SK-N-SH (cell line): ENCODE measurements around the gene RB1. TPM values are rescaled to one million over a fixed set of nuclear protein-coding genes. Genes with fewer than 3 reads are reported as not detected.

Source experiments
- CTCF ChIA-PET: fragments of 300-600, 350-600 bp; formaldehyde crosslinking; extraction: SDS; loops from one replicate; lab custom pipeline; 2021; lab: Yijun Ruan, JAX
- POLR2A ChIA-PET: fragments of 350-600 bp; sonication (Branson Sonifier 250); formaldehyde crosslinking; extraction: SDS; loops from one replicate; lab custom pipeline; 2020; ENCODE audit warnings: antibody characterized with exemption, inconsistent platforms; lab: Yijun Ruan, JAX
- DNase-seq: peaks from one replicate; pipeline ENCODE4 v3.0.0; 2012
- H2AFZ ChIP-seq: fragments of 200-600 bp; sonication (generic); 2 replicates; pipeline ENCODE4 v1.8.1; 2016; ENCODE audit warnings: antibody characterized with exemption, mild to moderate bottlenecking, low read depth
- H3F3A ChIP-seq: fragments of 200-600 bp; sonication (generic); replicated peaks from 2 replicates; pipeline ENCODE3; 2016; ENCODE audit warnings: antibody characterized with exemption, mild to moderate bottlenecking; ENCODE audit not compliant: insufficient read depth
- H3K27ac ChIP-seq, 2 experiments: fragments of 200-500 bp in 1 of 2; fragments of 200-600 bp in 1 of 2; sonication (Bioruptor generic) in 1 of 2; sonication (generic), shearing (Covaris generic) in 1 of 2; 2 replicates each; pipeline versions ENCODE4 v1.5.1 to v1.6.1; 2014 to 2016; ENCODE audit warnings: low read depth in 2 of 2, inconsistent platforms in 1 of 2, low read length in 1 of 2, mild to moderate bottlenecking in 1 of 2, mixed read lengths in 1 of 2
- H3K27me3 ChIP-seq: fragments of 200-600 bp; sonication (generic), shearing (Covaris generic); 2 replicates; pipeline ENCODE4 v1.6.1; 2016; ENCODE audit warnings: mixed run types; ENCODE audit not compliant: insufficient read depth
- H3K36me3 ChIP-seq, 2 experiments: fragments of 200-500 bp in 1 of 2; fragments of 200-600 bp in 1 of 2; sonication (Bioruptor generic) in 1 of 2; sonication (generic) in 1 of 2; replicated peaks in 1 of 2; 2 replicates each; pipeline versions ENCODE3 to v1.5.1; 2014 to 2016; ENCODE audit warnings: low read length in 1 of 2, mild to moderate bottlenecking in 1 of 2; ENCODE audit not compliant: insufficient read depth in 2 of 2, control insufficient read depth in 1 of 2
- H3K4me1 ChIP-seq, 2 experiments: fragments of 200-500 bp in 1 of 2; fragments of 200-600 bp in 1 of 2; sonication (Bioruptor generic) in 1 of 2; sonication (generic), shearing (Covaris generic) in 1 of 2; 2 replicates each; pipeline versions ENCODE4 v1.5.1 to v1.6.1; 2014 to 2016; ENCODE audit warnings: low read depth in 1 of 2, low read length in 1 of 2, mixed run types in 1 of 2; ENCODE audit not compliant: insufficient read depth in 2 of 2, control insufficient read depth in 1 of 2
- H3K4me2 ChIP-seq: fragments of 200-600 bp; sonication (generic), shearing (Covaris generic); 2 replicates; pipeline ENCODE4 v1.6.1; 2017; ENCODE audit warnings: mixed run types
- H3K4me3 ChIP-seq, 2 experiments: fragments of 200-500 bp in 1 of 2; fragments of 200-600 bp in 1 of 2; sonication (Bioruptor generic) in 1 of 2; sonication (generic), shearing (Covaris generic) in 1 of 2; 2 replicates each; pipeline versions ENCODE4 v1.5.1 to v1.8.1; 2014 to 2016; ENCODE audit warnings: low read depth in 2 of 2, inconsistent platforms in 1 of 2, low read length in 1 of 2, mild to moderate bottlenecking in 1 of 2, mixed read lengths in 1 of 2, moderate library complexity in 1 of 2
- H3K79me2 ChIP-seq: fragments of 200-600 bp; sonication (generic); 2 replicates; pipeline ENCODE4 v1.8.1; 2017; ENCODE audit warnings: mild to moderate bottlenecking; ENCODE audit not compliant: insufficient read depth
- H3K9ac ChIP-seq: fragments of 200-600 bp; sonication (generic); 2 replicates; pipeline ENCODE4 v1.6.1; 2017; ENCODE audit warnings: mixed run types
- H3K9me2 ChIP-seq: fragments of 200-600 bp; sonication (generic); 2 replicates; pipeline ENCODE4 v1.6.1; 2017; ENCODE audit warnings: mixed run types
- H3K9me3 ChIP-seq: fragments of 200-600 bp; sonication (generic); 2 replicates; pipeline ENCODE4 v1.6.1; 2017; ENCODE audit warnings: mixed run types, mild to moderate bottlenecking, moderate library complexity
- H4K20me1 ChIP-seq: fragments of 200-600 bp; sonication (generic); 2 replicates; pipeline ENCODE4 v1.6.1; 2017; ENCODE audit warnings: mild to moderate bottlenecking, mixed run types; ENCODE audit not compliant: insufficient read depth
- ELF1 ChIP-seq: IDR thresholded peaks from 2 replicates; pipeline ENCODE4 v1.4.0; 2012
- FOSL2 ChIP-seq: IDR thresholded peaks from 2 replicates; pipeline ENCODE4 v1.4.0; 2012; ENCODE audit warnings: low read depth, mild to moderate bottlenecking, moderate library complexity, borderline replicate concordance
- FOXM1 ChIP-seq: IDR thresholded peaks from 2 replicates; pipeline ENCODE4 v1.4.0; 2012; ENCODE audit warnings: low read depth, mild to moderate bottlenecking
- JUND ChIP-seq: IDR thresholded peaks from 2 replicates; pipeline ENCODE4 v1.4.0; 2012
- MXI1 ChIP-seq: IDR thresholded peaks from 2 replicates; pipeline ENCODE4 v1.6.1; 2012; ENCODE audit warnings: mild to moderate bottlenecking, low read depth, low read length, improper control_type of control experiment
- NFIC ChIP-seq: IDR thresholded peaks from 2 replicates; pipeline ENCODE4 v1.4.0; 2012; ENCODE audit warnings: borderline replicate concordance
- NRF1 ChIP-seq: IDR thresholded peaks from 2 replicates; pipeline ENCODE4 v1.6.1; 2012; ENCODE audit warnings: low read depth, mild to moderate bottlenecking, low read length
- RAD21 ChIP-seq: IDR thresholded peaks from 2 replicates; pipeline ENCODE4 v1.6.1; 2012; ENCODE audit warnings: mild to moderate bottlenecking, low read length
- RCOR1 ChIP-seq: fragments of 150-350 bp; IDR thresholded peaks from 2 replicates; pipeline ENCODE4 v1.6.1; 2017; ENCODE audit warnings: antibody characterized with exemption, low read length
- RXRA ChIP-seq: IDR thresholded peaks from 2 replicates; pipeline ENCODE4 v1.4.0; 2012; ENCODE audit warnings: low read depth, mild to moderate bottlenecking, borderline replicate concordance
- SMC3 ChIP-seq: IDR thresholded peaks from 2 replicates; pipeline ENCODE4 v1.6.1; 2012; ENCODE audit warnings: low read depth, low read length, improper control_type of control experiment
- TAF1 ChIP-seq: IDR thresholded peaks from 2 replicates; pipeline ENCODE4 v1.6.1; 2012; ENCODE audit warnings: low read depth, mild to moderate bottlenecking, low read length, moderate library complexity, borderline replicate concordance
- TCF12 ChIP-seq: IDR thresholded peaks from 2 replicates; pipeline ENCODE4 v1.4.0; 2012
- YY1 ChIP-seq: IDR thresholded peaks from 2 replicates; pipeline ENCODE4 v1.4.0; 2012; ENCODE audit warnings: low read depth, mild to moderate bottlenecking
- polyA plus RNA-seq, 3 experiments: library from polyadenylated mRNA; depleted of rRNA; stranded (reverse); fragments of >200 nt; gene quantifications; 2 replicates each; pipeline ENCODE4 v1.2.3, GENCODE V29; 2012
- TF ChIP-seq, protein P1 (sequence below): IDR thresholded peaks from 2 replicates; pipeline ENCODE4 v1.4.0; 2012; ENCODE audit warnings: low read depth, borderline replicate concordance
- TF ChIP-seq, protein P2 (sequence below): IDR thresholded peaks from 2 replicates; pipeline ENCODE4 v1.4.0; 2012; ENCODE audit warnings: low read depth
- TF ChIP-seq, protein P3 (sequence below): IDR thresholded peaks from 2 replicates; pipeline ENCODE4; 2012
- TF ChIP-seq, protein P4 (sequence below): fragments of 200-600 bp; sonication (generic); IDR thresholded peaks from 2 replicates; pipeline ENCODE4 v1.6.1; 2017; ENCODE audit warnings: antibody characterized with exemption, mild to moderate bottlenecking, moderate library complexity
- TF ChIP-seq, protein P5 (sequence below): fragments of 150-350 bp; IDR thresholded peaks from 2 replicates; pipeline ENCODE4 v1.6.1; 2017; ENCODE audit warnings: antibody characterized with exemption, low read length, low read depth, borderline replicate concordance
- TF ChIP-seq, protein P6 (sequence below): IDR thresholded peaks from 2 replicates; pipeline ENCODE4 v1.4.0; 2012; ENCODE audit warnings: low read depth, borderline replicate concordance

The RB1 gene
- polyA plus RNA-seq, 1 of the 3 experiments (the other 2 are of a cell fraction): 11.5 TPM

DNA sequence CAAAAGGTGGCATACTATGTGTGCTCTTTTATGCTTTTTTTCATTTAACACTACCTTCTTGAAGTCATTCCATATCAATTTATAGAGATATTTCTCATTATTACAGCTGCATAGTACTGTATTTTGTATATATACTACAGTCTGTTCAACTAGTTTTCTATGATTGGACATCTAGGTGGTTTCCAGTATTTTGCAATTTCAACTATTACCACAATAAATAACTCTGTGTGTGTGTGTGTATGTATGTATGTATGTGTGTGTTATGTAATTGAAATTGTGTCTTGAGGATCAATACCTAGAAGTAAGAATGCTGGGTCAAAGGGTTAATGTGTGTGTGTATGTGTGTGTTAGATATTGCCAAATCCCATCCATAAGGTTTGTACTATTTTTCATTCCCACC lies 102.3 kb downstream of the RB1 start:
- no peak for DNase-seq
- CTCF ChIA-PET: no interaction called here
- Histone ChIP-seq H3F3A (peaks cover 19% of the 10 kb centered on the region), H2AFZ (no peak overlapping the region), H3K27me3 (no peaks in the 10 kb centered on the region), H3K27ac (no peak overlapping the region), H3K4me3 (no peak overlapping the region), H3K9me3 (no peaks in the 10 kb centered on the region), H3K36me3 (peaks cover 3 to 16% of the 10 kb centered on the region in 2 experiments), H4K20me1 (no peaks in the 10 kb centered on the region), H3K9me2 (no peaks in the 10 kb centered on the region), H3K4me1 (peaks cover 0 to 7% of the 10 kb centered on the region in 2 experiments; a peak in 2 of 4 replicates), H3K9ac (no peak overlapping the region), H3K4me2 (no peak overlapping the region), H3K79me2 (no peaks in the 10 kb centered on the region)
- TF ChIP-seq MXI1 (no peak), RAD21 (no peak), FOSL2 (no peak), NFIC (no peak), JUND (no peak), YY1 (no peak), TCF12 (no peak), RCOR1 (no peak), ELF1 (no peak), TAF1 (no peak), RXRA (no peak), FOXM1 (no peak), NRF1 (no peak), SMC3 (no peak)
- TF ChIP-seq, protein P1, sequence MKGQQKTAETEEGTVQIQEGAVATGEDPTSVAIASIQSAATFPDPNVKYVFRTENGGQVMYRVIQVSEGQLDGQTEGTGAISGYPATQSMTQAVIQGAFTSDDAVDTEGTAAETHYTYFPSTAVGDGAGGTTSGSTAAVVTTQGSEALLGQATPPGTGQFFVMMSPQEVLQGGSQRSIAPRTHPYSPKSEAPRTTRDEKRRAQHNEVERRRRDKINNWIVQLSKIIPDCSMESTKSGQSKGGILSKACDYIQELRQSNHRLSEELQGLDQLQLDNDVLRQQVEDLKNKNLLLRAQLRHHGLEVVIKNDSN: no peak
- TF ChIP-seq, protein P2, sequence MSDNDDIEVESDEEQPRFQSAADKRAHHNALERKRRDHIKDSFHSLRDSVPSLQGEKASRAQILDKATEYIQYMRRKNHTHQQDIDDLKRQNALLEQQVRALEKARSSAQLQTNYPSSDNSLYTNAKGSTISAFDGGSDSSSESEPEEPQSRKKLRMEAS: no peak
- TF ChIP-seq, protein P3, sequence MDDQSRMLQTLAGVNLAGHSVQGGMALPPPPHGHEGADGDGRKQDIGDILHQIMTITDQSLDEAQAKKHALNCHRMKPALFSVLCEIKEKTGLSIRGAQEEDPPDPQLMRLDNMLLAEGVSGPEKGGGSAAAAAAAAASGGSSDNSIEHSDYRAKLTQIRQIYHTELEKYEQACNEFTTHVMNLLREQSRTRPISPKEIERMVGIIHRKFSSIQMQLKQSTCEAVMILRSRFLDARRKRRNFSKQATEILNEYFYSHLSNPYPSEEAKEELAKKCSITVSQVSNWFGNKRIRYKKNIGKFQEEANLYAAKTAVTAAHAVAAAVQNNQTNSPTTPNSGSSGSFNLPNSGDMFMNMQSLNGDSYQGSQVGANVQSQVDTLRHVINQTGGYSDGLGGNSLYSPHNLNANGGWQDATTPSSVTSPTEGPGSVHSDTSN: no peak
- TF ChIP-seq, protein P4, sequence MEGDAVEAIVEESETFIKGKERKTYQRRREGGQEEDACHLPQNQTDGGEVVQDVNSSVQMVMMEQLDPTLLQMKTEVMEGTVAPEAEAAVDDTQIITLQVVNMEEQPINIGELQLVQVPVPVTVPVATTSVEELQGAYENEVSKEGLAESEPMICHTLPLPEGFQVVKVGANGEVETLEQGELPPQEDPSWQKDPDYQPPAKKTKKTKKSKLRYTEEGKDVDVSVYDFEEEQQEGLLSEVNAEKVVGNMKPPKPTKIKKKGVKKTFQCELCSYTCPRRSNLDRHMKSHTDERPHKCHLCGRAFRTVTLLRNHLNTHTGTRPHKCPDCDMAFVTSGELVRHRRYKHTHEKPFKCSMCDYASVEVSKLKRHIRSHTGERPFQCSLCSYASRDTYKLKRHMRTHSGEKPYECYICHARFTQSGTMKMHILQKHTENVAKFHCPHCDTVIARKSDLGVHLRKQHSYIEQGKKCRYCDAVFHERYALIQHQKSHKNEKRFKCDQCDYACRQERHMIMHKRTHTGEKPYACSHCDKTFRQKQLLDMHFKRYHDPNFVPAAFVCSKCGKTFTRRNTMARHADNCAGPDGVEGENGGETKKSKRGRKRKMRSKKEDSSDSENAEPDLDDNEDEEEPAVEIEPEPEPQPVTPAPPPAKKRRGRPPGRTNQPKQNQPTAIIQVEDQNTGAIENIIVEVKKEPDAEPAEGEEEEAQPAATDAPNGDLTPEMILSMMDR: no peak
- TF ChIP-seq, protein P5, sequence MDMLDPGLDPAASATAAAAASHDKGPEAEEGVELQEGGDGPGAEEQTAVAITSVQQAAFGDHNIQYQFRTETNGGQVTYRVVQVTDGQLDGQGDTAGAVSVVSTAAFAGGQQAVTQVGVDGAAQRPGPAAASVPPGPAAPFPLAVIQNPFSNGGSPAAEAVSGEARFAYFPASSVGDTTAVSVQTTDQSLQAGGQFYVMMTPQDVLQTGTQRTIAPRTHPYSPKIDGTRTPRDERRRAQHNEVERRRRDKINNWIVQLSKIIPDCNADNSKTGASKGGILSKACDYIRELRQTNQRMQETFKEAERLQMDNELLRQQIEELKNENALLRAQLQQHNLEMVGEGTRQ: no peak
- TF ChIP-seq, protein P6, sequence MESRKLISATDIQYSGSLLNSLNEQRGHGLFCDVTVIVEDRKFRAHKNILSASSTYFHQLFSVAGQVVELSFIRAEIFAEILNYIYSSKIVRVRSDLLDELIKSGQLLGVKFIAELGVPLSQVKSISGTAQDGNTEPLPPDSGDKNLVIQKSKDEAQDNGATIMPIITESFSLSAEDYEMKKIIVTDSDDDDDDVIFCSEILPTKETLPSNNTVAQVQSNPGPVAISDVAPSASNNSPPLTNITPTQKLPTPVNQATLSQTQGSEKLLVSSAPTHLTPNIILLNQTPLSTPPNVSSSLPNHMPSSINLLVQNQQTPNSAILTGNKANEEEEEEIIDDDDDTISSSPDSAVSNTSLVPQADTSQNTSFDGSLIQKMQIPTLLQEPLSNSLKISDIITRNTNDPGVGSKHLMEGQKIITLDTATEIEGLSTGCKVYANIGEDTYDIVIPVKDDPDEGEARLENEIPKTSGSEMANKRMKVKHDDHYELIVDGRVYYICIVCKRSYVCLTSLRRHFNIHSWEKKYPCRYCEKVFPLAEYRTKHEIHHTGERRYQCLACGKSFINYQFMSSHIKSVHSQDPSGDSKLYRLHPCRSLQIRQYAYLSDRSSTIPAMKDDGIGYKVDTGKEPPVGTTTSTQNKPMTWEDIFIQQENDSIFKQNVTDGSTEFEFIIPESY: no peak
- POLR2A ChIA-PET: no interaction called here
